GM19395 (cell line): Measurements from ENCODE around the gene SIRT4.
"Not testable (repeated sequence)": the region's sequence is repeated elsewhere in the genome, so short reads cannot be mapped to it uniquely, and the experiment has no call there.

Source experiments
- ATAC-seq: cut with Tn5 transposase; IDR thresholded peaks from one replicate; pipeline ENCODE4 v1.9.1; 2021; ENCODE audit warnings: mild to moderate bottlenecking, moderate library complexity; ENCODE audit not compliant: unreplicated experiment

SIRT4 gene

DNA sequence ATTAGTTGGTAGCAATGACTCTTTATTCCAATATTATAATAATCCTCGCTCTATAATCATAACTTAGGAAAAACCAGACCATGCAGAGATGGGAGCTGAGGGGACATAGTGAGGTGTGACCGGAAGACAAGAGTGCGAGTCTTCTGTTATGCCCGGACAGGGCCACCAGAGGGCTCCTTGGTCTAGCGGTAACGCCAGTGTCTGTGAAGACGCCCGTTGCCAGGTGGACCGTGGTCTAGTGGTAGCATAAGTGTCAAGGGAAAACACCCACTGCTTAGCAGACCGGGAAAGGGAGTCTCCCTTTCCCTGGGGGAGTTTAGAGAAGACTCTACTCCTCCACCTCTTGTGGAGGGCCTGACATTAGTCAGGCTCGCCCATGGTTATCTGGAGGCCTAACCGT, 33.3 kb downstream of the SIRT4 start:
- ATAC-seq = not testable (repeated sequence)

DNA sequence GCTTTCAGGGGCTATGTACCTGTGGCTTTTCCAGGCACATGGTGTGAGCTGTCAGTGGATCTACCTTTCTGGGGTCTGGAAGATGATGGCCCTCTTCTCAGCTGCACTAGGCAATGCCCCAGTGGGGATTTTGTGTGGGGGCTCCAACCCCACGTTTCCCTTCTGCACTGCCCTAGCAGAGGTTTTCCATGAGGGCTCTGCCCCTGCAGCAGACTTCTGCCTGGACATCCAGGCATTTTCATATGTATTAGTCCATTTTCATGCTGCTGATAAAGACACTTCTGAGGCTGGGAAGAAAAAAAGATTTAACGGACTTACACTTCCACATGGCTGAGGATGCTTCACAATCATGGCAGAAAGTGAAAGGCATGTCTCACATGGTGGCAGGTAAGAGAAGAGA, 34.3 kb downstream of the SIRT4 start:
- not testable (repeated sequence) for ATAC-seq

DNA sequence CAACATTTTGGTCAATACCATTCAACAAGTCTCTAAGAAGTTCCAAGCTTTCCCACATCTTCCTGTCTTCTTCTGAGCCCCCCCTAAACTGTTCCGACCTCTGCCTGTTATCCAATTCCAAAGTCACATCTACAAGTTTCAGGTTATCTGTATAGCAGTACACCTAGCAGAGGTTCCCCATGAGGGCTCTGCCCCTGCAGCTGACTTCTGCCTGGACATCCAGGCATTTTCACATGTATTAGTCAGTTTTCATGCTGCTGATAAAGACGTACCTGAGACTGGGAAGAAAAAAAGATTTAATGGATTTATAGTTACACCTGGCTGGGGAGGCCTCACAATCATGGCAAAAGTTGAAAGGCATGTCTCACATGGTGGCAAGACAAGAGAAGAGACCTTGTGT, 35.6 kb downstream of the SIRT4 start:
- ATAC-seq = no peak

DNA sequence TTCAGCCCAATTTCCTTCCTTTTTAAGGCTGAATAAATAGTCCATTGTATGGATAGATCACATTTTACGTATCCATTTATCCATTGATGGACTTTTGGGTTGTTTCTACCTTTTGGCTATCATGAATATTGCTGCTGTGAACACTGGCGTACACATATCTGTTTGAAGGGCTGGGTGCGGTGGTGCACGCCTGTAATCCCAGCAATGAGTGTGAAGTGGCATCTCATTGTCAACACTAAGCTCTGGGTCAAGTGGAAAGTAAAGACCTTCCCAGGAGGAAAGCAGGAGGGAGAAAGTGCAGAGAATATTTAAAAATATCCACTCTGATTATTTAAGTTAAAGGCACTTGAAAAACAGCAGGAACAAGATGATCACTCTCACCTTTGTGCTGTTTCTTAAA, 37.1 kb downstream of the SIRT4 start:
- no peak for ATAC-seq

DNA sequence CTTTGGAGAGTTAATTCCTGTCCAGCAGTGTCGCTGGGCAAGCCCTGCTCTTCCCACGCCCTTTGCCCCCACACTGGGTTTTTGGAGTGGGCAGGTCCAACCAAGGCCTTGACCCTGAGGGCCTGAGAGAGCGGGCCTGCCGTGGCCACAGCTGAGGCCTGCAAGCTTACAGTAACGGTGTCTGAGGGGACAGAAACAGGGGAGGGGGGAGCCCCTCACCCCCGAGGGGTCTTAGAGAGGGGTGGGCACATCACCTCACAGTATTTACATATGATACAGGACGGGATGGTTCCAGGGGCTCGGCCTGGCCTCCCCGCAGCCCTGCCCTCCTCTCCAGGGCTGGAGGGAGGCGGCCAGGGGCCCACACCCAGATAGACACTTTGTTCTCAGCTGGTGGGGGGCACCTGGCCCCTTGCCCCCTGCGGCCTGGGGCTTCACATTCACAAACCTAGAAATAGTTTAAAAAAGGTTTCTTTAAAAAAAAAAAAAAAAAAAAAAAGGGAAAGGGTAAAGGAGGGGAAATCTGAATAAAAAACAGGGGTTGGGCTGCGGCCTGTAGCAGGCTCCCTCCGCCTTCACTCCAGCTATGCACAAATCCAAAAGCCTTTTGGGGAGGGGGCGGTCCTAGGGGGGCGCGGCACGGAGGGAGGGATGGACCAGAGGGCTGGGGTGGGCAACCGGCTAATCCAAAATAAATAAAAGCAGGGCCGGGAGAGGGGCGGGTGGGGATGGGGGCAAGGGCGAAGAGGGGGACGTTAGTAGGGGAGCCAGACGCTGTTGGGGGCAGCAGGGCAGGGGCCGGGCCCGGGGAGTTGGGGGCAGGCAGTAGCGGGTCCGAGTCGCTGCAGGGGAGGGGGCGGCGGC, 40.3 kb downstream of the SIRT4 start:
- ATAC-seq = no peak

DNA sequence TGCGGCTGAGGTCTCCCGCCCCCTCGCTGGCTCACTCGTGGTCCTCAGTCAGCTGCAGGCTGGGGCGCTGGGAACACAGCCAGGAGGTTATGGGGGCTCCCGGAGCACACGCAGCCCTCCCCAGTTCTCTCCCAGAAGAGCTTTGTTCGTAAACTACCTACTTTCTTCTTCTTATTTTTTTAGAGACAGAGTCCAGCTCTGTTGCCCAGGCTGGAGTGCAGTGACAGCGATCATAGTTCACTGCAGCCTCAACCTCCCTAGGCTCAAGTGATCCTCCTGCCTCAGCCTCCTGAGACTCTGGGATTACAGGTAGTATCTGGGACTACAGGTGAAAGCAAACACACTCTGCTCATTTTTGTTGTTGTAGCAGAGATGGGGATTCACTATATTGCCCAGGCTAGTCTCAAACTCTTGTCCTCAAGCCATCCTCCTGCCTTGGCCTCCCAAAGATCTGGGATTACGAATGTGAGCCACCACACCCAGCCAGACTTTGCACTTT, 41.0 kb downstream of the SIRT4 start:
- no peak for ATAC-seq

DNA sequence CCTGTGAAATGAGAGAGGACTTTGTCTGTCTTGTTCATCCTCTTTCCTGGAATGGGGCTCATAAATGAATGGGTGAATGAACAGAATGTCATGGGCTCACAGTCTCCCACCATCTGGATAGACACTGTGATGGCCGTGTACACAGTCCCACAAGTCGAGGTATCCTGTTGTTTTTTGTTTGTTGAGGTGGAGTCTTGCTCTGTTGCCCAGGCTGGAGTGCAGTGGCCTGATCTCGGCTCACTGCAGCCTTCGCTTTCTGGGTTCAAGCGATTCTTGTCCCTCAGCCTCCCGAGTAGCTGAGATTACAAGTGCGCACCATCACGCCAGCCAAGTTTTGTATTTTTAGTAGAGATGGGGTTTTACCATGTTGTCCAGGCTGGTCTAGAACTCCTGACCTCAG, 41.6 kb downstream of the SIRT4 start:
- no peak for ATAC-seq

DNA sequence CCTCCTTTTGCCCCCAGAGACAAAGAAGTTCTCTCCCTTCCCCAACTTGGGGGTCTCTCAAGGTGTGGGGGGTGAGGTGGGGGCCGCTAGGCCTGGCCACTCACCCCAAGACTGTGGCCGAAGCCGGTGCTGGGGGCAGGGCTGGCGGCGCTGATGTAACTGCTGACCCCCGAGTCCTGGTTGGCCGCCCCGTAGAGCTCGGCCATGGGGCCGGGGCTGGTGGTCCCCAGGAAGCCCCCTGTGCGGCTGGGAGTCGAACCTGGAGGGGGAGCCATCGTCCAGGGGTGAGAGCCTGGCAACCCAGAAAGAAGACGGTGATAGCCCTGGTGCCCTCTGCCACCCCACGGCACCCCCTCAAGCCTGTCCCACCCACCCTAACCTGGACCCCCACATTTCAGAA, 43.9 kb downstream of the SIRT4 start:
- ATAC-seq = no peak

DNA sequence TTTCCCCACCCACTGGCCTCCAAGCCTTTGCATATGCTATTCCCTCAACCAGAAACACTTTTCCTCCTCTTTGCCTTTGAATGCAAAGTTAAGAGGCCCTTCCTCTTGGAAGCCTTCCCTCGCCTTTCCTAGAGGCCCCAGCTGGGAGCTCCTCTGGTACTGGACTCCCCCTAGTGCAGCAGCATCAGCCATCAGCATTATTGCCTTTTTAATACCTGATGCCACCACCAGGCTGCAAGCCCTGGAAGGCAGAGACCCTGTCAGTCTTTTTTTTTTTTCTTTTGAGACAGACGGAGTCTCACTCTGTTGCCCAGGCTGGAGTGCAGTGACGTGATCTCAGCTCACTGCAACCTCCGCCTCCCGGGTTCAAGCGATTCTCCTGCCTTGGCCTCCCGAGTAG, 44.6 kb downstream of the SIRT4 start:
- ATAC-seq = no peak

DNA sequence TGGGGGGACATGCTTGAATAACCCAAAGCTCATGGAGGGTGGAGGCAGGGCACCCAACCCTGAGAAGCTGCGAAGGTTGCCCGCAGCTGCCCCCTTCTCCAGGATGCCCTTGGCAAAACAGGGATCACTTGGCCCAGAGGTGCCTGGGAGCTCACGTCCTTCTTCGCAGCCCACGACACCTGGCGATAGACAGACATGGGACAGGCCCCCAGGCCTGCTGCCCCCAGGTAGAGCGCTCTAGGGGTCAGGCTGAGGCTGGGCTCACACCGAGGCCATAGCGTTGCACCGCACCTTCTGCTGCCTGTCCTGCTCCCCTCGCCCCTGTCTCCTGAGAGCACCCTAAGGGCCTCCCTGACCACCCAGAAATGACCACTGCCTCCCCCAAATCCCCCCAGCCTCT, 45.6 kb downstream of the SIRT4 start:
- no peak for ATAC-seq

DNA sequence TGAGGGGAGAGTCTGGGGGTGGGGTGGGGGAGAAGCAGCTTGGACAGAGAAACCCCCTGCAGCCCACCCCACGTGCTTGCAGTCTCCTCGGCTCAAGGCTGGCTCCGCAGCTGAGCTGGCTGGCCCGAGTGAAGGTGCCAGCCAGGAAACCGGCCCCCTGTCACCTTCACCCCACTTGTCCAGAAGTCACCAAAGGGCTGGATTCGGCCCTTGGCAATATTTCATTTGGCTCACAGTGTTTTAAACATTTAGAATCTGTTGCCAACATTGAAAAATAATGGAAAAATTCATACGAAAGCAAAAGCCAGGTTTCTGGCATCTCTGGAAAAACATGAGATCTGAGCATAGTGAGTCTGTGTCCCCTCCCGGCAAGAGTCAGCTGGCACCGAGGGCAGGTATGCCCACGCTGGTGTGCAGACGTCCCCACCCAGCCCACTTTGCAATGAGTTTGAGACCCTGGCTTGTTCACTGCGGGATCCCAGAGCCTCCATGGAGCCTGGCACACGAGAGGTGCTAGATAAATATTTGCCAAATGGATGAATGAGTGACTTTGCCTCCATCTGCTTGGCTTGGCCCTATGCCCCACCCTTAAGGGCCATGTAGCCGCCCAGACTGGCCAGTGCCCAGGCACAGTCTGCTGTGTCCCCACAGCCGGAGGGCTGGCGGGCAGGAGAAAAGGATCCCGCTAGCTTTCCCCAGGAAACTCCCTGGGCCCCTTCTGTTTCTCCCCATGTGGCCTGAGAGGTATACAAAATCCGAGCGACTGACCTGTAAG, 48.6 kb downstream of the SIRT4 start:
- no peak for ATAC-seq

DNA sequence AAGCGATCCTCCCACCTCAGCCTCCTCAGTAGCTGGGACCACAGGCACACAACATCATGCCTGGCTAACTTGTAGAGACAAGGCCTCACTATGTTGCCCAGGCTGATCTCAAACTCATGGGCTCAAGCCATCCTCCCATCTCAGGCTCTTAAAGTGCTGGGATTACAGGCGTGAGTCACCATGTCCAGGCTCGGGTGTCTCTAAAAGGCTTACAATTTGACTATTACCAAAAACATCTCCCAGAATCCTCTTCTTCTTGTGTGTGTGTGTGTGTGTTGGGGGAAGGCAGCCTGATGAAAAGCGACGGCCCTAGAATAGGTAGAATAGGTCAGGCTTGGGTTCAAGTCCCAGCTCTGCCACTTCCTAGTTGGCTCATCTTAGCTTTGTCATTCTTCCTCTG, 50.0 kb downstream of the SIRT4 start:
- ATAC-seq = no peak

DNA sequence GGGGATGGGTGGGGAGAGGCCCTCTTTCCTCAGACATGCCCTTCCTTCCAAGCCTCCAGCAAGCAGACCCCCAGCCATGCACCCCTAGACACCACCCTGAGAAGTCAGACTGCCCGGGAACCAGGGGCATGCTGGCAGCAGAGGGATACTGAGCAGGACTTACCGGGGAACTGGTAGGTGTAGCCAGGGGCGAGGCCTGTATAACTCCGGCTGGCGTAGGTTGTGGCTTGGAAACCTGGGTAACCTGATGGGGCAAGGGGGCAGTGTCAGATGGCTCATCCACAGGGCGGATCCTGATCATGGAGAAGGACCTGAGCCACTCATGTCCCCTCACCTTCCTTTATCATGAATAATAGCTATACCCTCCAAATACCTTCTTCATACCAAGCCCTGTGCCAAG, 51.0 kb downstream of the SIRT4 start:
- no peak for ATAC-seq

DNA sequence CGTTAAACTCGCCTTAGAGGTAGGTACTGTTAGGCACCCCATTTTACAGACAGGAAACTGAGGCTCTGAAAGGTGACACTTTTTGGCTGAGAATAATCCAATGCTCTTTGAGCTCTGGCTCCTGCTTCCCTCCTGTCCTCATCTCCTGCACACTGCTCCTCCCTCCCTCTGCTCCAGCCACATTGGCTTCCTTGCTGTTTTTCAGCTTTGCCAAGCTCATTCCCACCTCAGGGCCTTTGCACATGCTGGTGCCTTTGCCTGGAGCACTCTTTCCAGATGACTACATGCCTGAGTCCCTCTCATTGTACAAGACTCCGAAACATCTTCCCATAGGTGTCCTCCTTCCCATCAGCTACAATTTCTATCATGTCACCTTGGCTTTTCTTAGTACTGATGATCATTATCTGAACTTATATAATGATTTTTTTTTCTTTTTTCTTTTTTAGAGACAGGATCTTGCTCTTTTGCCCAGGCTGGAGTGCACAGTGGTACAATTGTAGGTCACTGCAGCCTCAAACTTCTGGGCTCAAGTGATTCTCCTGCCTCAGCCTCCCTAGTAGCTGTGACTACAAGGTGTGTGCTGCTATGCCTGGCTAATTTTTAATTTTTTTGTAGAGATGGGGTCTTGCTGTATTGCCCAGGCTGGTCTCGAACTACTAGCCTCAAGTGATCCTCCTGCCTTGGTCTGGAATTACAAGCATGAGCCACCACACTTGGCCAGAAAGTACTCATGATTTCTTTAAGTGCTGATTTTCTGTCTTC, 51.6 kb downstream of the SIRT4 start:
- ATAC-seq = no peak

DNA sequence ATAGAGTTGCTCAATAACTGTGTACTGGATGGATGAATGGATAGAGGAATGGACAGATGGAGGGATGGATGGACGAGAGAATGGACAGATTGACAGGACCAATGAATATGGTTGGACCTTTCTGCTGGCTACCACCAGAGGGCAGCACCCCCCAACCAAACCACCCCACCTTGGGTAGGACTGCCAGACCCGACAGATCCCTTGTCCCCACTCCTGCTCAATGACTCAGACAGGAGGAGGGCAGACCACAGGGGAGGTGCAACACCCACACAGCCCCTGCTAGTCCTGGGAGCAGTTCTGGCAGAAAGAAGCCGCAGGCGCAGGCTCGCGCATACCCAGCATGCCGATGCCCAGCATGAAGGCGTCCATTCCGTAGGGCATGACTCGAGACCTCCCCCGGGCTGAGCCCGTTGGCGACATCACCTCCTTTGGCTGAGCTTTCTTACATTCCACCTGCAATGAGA, 54.5 kb downstream of the SIRT4 start:
- ATAC-seq = no peak

DNA sequence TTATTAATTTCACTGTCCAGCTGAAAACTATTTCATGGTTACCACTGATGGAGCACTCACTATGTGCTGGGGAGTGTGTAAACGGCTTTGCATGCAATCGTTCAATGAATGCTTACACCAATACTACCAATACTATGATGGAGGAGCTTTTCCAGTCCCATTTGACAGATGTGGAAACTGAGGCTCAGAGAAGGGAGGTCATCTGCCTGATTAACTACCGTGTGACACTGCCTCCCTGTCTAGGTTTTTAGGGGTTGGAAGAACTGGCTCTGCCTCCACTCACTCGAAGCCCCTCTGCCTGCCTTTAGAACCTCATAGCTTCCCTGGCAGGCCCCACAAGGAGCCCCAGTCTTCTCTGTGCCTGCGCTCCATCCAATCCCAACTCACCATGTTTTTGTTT, 55.0 kb downstream of the SIRT4 start:
- no peak for ATAC-seq

DNA sequence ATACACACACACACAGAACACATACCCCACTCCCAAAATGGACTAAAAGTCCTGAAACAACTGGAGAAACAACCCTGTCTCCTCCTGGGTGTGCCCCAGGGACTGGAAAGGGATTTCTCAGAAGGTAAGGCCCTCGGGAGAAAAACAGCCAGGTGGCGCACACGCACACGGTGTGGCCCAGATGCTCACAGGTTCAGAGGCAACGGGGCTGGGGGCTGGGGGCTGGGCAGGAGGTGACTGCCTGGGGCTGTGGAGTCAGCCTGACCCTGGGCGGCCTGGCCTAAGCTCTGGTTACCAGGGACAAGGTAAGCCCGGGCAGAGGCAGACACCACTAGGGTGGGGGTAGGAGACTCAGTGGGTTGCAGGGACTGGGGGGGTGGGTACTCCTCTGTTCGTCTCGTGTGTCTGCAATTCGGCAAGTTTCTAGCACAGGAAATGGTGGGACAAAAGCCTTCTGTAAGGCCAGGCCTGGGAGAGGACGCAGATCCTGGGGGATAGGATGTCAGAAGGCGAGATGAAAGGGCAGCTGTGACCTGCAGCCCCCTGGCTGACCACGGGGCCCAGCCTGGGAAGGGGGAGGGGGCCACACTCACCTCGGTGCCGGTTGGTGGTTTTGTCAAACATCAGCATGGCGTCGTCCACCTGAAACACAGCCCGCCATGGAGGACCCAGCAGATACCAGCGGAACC, 56.4 kb downstream of the SIRT4 start:
- ATAC-seq = no peak

DNA sequence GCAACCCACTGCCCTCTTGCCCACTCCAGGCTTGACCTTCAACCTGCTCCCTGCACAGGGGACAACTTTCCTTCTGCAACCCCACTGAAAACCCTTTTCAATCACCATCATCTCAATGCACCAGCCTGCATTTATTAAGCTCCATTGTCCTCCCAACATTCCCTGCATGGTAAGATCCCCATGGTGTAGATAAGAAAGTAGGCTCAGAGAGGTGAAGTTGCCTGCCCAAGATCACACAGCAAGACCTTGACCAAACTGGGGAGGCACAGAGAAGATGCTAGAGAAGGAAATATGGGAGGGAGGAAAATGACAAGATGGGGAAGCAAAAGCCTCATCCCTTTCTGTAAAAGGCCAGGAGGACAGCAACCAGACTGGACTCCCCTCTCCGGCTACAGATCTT, 57.0 kb downstream of the SIRT4 start:
- no peak for ATAC-seq

DNA sequence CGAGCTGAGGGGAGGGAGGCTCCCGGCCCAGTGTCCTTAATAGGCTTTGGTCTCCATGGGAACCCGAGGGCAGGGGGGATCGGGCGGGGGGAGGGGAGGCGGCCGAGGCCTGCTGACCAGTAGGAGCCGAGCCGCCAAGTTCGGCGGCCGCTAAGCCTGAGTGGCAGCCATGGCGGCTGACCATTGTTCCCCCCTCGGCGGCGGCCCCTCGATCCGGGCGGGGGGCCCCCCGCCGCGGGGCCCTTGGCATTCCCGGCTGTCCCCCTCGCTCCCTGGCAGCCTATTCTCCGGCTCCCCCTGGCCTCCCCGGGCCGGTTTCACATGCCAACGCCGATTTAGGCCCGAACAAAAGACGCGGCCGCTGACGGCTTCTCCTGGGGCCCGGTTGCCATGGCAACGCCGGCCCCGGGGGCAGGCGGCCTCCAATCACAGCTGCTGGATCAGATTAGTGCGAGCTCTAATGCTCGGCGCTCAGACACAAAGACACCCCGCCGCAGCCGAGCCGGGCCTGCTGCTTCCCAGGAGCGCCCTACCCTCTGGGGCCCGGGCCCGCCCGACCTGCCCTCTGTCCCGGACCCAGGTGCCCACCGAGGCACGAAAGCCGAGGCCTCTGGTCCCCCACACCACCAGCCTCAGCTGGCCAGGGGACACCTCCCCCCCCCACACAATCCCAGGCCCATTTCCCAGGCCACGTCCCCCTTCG, 59.5 kb downstream of the SIRT4 start:
- ATAC-seq = no peak
